A549 (cell line): ENCODE results near the gene GLT6D1. TPM values are rescaled to one million over a fixed set of nuclear protein-coding genes. Genes with fewer than 3 reads are reported as not detected.
A peak's percentile ranks its signal among the peaks of the same experiment; 100 is the strongest.
"Not testable (repeated sequence)": the region's sequence is repeated elsewhere in the genome, so short reads cannot be mapped to it uniquely, and the experiment has no call there.

Experiments
- ATAC-seq, 2 experiments: fragments of 200-7000 bp in 1 of 2; fragments of >200 bp in 1 of 2; cut with Nextera tagmentation in 1 of 2; cut with Tn5 transposase in 1 of 2; 3 replicates each; pipeline versions ENCODE4 v1.8.0 to v1.9.1; 2018 to 2020; ENCODE audit warnings: mild to moderate bottlenecking in 1 of 2, moderate library complexity in 1 of 2
- CTCF ChIA-PET: fragments of 300-600 bp; sonication (Branson Sonifier 250); formaldehyde crosslinking; extraction: SDS; loops from one replicate; lab custom pipeline; 2021; ENCODE audit warnings: antibody characterized with exemption, inconsistent platforms; lab: Yijun Ruan, JAX
- POLR2A ChIA-PET: fragments of 350-600 bp; formaldehyde crosslinking; extraction: SDS; loops from one replicate; lab custom pipeline; 2021; ENCODE audit warnings: antibody characterized with exemption, inconsistent platforms; lab: Yijun Ruan, JAX
- DNase-seq, 2 experiments: peaks; one replicate each; pipeline versions ENCODE4 v3.0.0 to v3.0.0-alpha.2; 2011 to 2016; ENCODE audit warnings: low read depth in 1 of 2, low spot score in 1 of 2
- FAIRE-seq: peaks from 2 replicates; lab custom pipeline; 2011; peaks lifted over from hg19 to GRCh38; lab: Jason Lieb, UNC
- H3K27ac ChIP-seq, 2 experiments: fragments of >200 bp; sonication (Bioruptor Twin); formaldehyde crosslinking; 3 replicates each; pipeline ENCODE4 v1.5.1; 2016 to 2017
- H3K4me1 ChIP-seq: fragments of >200 bp; sonication (Bioruptor Twin); formaldehyde crosslinking; 3 replicates; pipeline ENCODE4 v1.6.1; 2016
- H3K4me2 ChIP-seq: fragments of >200 bp; sonication (Bioruptor Twin); formaldehyde crosslinking; 3 replicates; pipeline ENCODE4 v1.6.1; 2016
- H3K4me3 ChIP-seq: fragments of >200 bp; sonication (Bioruptor Twin); formaldehyde crosslinking; 3 replicates; pipeline ENCODE4 v1.5.1; 2016
- H3K9me3 ChIP-seq: fragments of >200 bp; sonication (Bioruptor Twin); formaldehyde crosslinking; 3 replicates; pipeline ENCODE4 v1.6.1; 2016
- BHLHE40 ChIP-seq: IDR thresholded peaks from 2 replicates; pipeline ENCODE4 v1.6.1; 2012; ENCODE audit warnings: low read depth, low read length, inconsistent platforms
- CBX8 ChIP-seq: fragments of 200-600 bp; sonication (generic); IDR thresholded peaks from 2 replicates; pipeline ENCODE4 v1.6.1; 2016
- CHD4 ChIP-seq: fragments of 200-600 bp; sonication (generic); IDR thresholded peaks from 2 replicates; pipeline ENCODE4 v1.6.1; 2016; ENCODE audit warnings: antibody characterized with exemption, mild to moderate bottlenecking, borderline replicate concordance
- FOSB ChIP-seq: fragments of 250-450 bp; sonication (Bioruptor Pico); IDR thresholded peaks from 2 replicates; pipeline ENCODE4 v1.5.0; 2020; ENCODE audit warnings: mild to moderate bottlenecking, moderate library complexity
- HDAC2 ChIP-seq: fragments of 200-600 bp; sonication (generic); IDR thresholded peaks from 2 replicates; pipeline ENCODE4 v1.6.1; 2016
- HEYL ChIP-seq: fragments of 250-450 bp; sonication (Bioruptor Pico); IDR thresholded peaks from 2 replicates; pipeline ENCODE4 v1.8.0; 2021; ENCODE audit warnings: mild to moderate bottlenecking, moderate library complexity
- HOXB13 ChIP-seq: fragments of 250-450 bp; sonication (Bioruptor Pico); IDR thresholded peaks from 2 replicates; pipeline ENCODE4 v1.5.0; 2020; ENCODE audit warnings: low read depth, mild to moderate bottlenecking, moderate library complexity
- KDM5A ChIP-seq: fragments of 200-600 bp; sonication (generic); IDR thresholded peaks from 2 replicates; pipeline ENCODE4 v1.6.1; 2016; ENCODE audit warnings: antibody characterized with exemption, mild to moderate bottlenecking
- MAFK ChIP-seq: fragments of 450-650 bp; IDR thresholded peaks from 2 replicates; pipeline ENCODE4 v1.6.1; 2014; ENCODE audit not compliant: partially characterized antibody
- MAZ ChIP-seq: fragments of 150-350 bp; IDR thresholded peaks from 2 replicates; pipeline ENCODE4 v1.6.1; 2014; ENCODE audit warnings: antibody characterized with exemption, low read depth, low read length, borderline replicate concordance
- NFE2L2 ChIP-seq: fragments of 150-350 bp; conservative IDR thresholded peaks from 2 replicates; pipeline ENCODE4 v1.6.1; 2014; ENCODE audit warnings: low read length
- NPAS2 ChIP-seq: fragments of 250-450 bp; sonication (Bioruptor Pico); IDR thresholded peaks from 2 replicates; pipeline ENCODE4 v1.8.0; 2022; ENCODE audit warnings: mild to moderate bottlenecking, moderate library complexity, borderline replicate concordance
- RCOR1 ChIP-seq: fragments of 150-350 bp; IDR thresholded peaks from 2 replicates; pipeline ENCODE4 v1.6.1; 2014; ENCODE audit warnings: antibody characterized with exemption, low read length, low read depth
- SMC3 ChIP-seq: fragments of >200 bp; sonication (Bioruptor Twin); formaldehyde crosslinking; IDR thresholded peaks from 3 replicates; pipeline ENCODE4 v1.6.1; 2018; ENCODE audit warnings: inconsistent platforms
- ZNF302 ChIP-seq: fragments of 250-450 bp; sonication (Bioruptor Pico); IDR thresholded peaks from 2 replicates; pipeline ENCODE4 v1.9.0; 2021; ENCODE audit warnings: inconsistent platforms, mild to moderate bottlenecking, moderate library complexity
- WGBS: methylation state at CpG from one replicate; pipeline ENCODE4 v1.1.6; 2017; ENCODE audit errors: missing lambda C conversion rate; 5-methylcytosine and 5-hydroxymethylcytosine counted together
- polyA plus RNA-seq, 4 experiments: library from polyadenylated mRNA; depleted of rRNA in 3 of 4; stranded (reverse); fragments of >200 nt; fragmentation: RNase III in 1 of 4; extraction: RNeasy Plus Mini Kit Qiagen cat#74134 plus additional on column Dnase treatment in 1 of 4; gene quantifications; 2 replicates in 3 of 4; 3 replicates in 1 of 4; pipeline ENCODE4 v1.2.3, GENCODE V29; 2011 to 2017
- TF ChIP-seq, protein P1 (sequence below): IDR thresholded peaks from 2 replicates; pipeline ENCODE4 v1.6.1; 2012
- TF ChIP-seq, protein P2 (sequence below): fragments of 200-600 bp; sonication (generic); IDR thresholded peaks from 2 replicates; pipeline ENCODE4 v1.6.1; 2016; ENCODE audit warnings: antibody characterized with exemption, mild to moderate bottlenecking, moderate library complexity
- TF ChIP-seq, protein P3 (sequence below): fragments of >200 bp; sonication (Bioruptor Twin); formaldehyde crosslinking; IDR thresholded peaks from 3 replicates; pipeline ENCODE4 v1.5.1; 2016
- TF ChIP-seq, protein P4 (sequence below): fragments of 250-450 bp; sonication (Bioruptor Pico); IDR thresholded peaks from 2 replicates; pipeline ENCODE4 v1.5.0; 2021; ENCODE audit warnings: mild to moderate bottlenecking, moderate library complexity, borderline replicate concordance

Gene GLT6D1
- polyA plus RNA-seq, 2 of the 4 experiments (the other 2 are of a cell fraction): not detected

DNA sequence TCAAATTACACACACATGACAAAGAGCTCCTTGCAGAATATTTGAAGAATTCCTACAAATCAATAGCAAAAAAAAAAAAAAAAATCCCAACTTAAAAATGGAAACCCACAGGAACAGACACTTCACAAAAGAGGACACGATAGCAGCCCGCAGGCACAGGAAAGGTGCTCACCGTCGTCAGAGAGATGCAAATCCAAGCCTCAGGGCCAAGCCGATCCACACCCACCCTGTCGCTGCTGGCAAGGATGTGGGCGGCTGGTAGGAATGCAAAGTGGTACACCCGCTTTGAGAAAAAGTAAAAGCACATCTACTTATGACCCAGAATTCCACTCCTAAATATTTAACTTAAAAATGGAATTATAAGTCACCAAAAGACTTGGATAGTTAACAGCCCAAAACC, 34.6 kb upstream of the GLT6D1 start:
- Histone ChIP-seq H3K4me3 (no peak overlapping the region), H3K4me2 (no peak overlapping the region), H3K4me1 (no peaks in the 10 kb centered on the region), H3K9me3 (no peaks in the 10 kb centered on the region), H3K27ac (no peak overlapping the region)
- FAIRE-seq (no peak), ATAC-seq (no peak), DNase-seq (no peak)
- POLR2A ChIA-PET: no interaction called here
- CTCF ChIA-PET: interaction anchor here (0.6 to 1.0 kb wide), 3 partner anchors 22 to 176 kb away, joined by 3 read pairs; no protein-coding TSS in a partner anchor
- 62% methylated on average over 8 of the region's 8 CpGs for WGBS
- no peak for TF ChIP-seq SMC3
- TF ChIP-seq, all 56 proteins: peak for 0

DNA sequence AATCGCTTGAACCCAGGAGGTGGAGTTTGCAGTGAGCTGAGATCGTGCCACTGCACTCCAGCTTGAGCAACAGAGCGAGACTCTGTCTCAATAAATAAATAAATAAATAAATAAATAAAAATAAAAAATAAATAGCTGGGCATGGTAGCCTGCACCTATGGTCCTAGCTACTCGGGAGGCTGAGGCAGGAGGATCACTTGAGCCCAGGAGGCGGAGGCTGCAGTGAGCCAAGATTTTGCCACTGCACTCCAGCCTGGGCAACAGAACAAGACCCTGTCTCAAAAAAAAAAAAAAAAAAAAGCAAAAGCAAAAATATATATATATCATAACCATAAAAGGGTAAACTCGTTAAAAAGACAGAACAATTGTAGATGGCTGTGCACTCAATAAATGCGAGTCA, 33.4 kb upstream of the GLT6D1 start:
- 19% methylated on average over 7 of the region's 7 CpGs for WGBS
- H3K27ac ChIP-seq, ATAC-seq, H3K9me3 ChIP-seq, H3K4me1 ChIP-seq, H3K4me2 ChIP-seq, FAIRE-seq, H3K4me3 ChIP-seq, DNase-seq, POLR2A ChIA-PET: not testable (repeated sequence)
- CTCF ChIA-PET: interaction anchor here (1.0 to 1.4 kb wide), 2 partner anchors 23 to 28 kb away, joined by 3 read pairs; no protein-coding TSS in a partner anchor

DNA sequence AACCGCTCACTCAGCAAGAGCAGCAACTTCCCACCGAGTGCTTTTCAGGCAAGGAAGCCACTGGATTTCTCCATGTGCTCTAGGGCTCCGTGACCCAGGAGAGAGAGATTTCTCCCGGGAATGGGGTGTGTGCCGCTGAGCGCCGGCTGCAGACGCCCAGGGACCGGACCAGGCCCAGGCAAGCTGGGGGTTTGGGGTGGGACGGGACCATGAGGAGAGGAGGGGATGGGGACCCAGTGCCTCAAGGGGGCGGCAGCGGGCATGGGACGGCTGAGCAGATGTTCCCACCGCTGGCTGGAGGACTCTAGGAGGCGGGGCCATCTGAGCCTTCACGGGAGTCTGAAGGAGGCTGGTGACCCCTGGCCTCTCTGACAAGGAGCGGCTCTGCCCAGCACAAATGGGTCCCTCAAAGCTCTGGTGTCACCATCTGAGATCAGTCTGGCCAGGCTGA, 32.3 kb upstream of the GLT6D1 start:
- no peaks in the 10 kb centered on the region for H3K4me1 ChIP-seq
- TF ChIP-seq RCOR1: no peak
- peak; percentile 36 for TF ChIP-seq MAFK
- TF ChIP-seq, all 56 proteins: peak for 1
- DNase-seq (no peak), ATAC-seq (peak; percentile 63 to 82; a peak in 5 of 6 replicates), FAIRE-seq (no peak)
- Histone ChIP-seq H3K27ac (no peak overlapping the region), H3K4me2 (peak overlapping the region; percentile 38; the same call in 1 of the 3 replicates), H3K9me3 (no peaks in the 10 kb centered on the region), H3K4me3 (no peak overlapping the region)
- WGBS: 53% methylated on average over 3 of the region's 17 CpGs
- POLR2A ChIA-PET: no interaction called here
- CTCF ChIA-PET: interaction anchor here (0.8 to 1.4 kb wide), 2 partner anchors 30 to 35 kb away, joined by 3 read pairs; no protein-coding TSS in a partner anchor

DNA sequence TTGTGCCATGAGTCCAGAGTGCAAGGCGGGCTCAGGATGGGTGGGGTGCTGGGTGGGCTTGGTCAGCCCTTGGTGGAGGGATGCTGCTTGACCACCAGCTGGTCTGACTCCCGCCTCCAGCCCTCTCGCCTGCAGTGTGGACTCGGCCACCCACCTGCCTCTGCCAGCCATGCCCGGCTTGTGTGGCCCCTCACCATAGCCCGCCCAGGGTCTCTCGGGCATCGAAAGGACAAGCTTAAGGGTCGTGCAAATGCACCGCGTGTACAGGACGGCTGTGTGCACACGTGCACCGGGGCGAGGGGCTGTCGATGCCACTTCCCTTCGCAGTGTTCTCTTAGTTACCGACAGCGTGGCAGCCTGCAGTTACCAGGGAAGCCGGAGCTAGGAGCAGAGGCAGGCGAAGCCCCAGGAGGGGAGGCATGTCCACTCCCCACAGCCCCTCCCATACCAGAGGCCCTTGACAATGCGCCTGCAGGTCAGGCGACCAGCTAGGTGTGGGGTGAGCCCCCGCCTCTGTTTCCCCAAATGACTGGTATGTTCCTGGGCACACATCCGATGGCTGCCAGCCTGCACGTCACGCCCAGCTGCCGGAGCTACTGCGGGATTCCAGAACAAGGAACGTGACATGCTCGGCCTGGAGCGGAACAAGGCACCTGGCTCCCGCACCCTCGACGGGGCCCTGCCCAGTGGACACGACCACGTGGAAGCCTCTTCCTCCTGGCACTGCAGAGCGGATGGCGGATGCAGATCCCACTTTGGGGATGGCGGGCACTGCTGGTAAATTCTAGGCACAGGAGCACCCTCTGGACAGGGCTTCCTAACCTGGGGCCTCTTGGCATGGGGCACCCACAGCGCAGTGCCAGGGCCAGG, 31.6 kb upstream of the GLT6D1 start:
- Histone ChIP-seq H3K4me1 (no peaks in the 10 kb centered on the region), H3K27ac (no peak overlapping the region), H3K4me3 (no peak overlapping the region), H3K4me2 (no peak overlapping the region), H3K9me3 (no peaks in the 10 kb centered on the region)
- ChIA-PET CTCF (interaction anchor here (0.8 to 1.4 kb wide), 2 partner anchors 9 to 36 kb away, joined by 3 read pairs; no protein-coding TSS in a partner anchor), POLR2A (no interaction called here)
- WGBS: 32% methylated on average over 20 of the region's 41 CpGs
- DNase-seq (no peak), FAIRE-seq (no peak), ATAC-seq (peak in 1 of 2 experiments; percentile 37; a peak in 3 of 6 replicates)
- TF ChIP-seq, protein P1, sequence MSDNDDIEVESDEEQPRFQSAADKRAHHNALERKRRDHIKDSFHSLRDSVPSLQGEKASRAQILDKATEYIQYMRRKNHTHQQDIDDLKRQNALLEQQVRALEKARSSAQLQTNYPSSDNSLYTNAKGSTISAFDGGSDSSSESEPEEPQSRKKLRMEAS: no peak
- TF ChIP-seq BHLHE40 (no peak), MAZ (no peak), HDAC2 (no peak), HOXB13 (CRISPR knock-in tag) (no peak), CBX8 (no peak), NPAS2 (CRISPR knock-in tag) (no peak), FOSB (CRISPR knock-in tag) (no peak), HEYL (CRISPR knock-in tag) (no peak), CHD4 (no peak), KDM5A (no peak), NFE2L2 (no peak), ZNF302 (CRISPR knock-in tag) (no peak)
- TF ChIP-seq, protein P2, sequence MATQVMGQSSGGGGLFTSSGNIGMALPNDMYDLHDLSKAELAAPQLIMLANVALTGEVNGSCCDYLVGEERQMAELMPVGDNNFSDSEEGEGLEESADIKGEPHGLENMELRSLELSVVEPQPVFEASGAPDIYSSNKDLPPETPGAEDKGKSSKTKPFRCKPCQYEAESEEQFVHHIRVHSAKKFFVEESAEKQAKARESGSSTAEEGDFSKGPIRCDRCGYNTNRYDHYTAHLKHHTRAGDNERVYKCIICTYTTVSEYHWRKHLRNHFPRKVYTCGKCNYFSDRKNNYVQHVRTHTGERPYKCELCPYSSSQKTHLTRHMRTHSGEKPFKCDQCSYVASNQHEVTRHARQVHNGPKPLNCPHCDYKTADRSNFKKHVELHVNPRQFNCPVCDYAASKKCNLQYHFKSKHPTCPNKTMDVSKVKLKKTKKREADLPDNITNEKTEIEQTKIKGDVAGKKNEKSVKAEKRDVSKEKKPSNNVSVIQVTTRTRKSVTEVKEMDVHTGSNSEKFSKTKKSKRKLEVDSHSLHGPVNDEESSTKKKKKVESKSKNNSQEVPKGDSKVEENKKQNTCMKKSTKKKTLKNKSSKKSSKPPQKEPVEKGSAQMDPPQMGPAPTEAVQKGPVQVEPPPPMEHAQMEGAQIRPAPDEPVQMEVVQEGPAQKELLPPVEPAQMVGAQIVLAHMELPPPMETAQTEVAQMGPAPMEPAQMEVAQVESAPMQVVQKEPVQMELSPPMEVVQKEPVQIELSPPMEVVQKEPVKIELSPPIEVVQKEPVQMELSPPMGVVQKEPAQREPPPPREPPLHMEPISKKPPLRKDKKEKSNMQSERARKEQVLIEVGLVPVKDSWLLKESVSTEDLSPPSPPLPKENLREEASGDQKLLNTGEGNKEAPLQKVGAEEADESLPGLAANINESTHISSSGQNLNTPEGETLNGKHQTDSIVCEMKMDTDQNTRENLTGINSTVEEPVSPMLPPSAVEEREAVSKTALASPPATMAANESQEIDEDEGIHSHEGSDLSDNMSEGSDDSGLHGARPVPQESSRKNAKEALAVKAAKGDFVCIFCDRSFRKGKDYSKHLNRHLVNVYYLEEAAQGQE: no peak
- TF ChIP-seq, protein P3, sequence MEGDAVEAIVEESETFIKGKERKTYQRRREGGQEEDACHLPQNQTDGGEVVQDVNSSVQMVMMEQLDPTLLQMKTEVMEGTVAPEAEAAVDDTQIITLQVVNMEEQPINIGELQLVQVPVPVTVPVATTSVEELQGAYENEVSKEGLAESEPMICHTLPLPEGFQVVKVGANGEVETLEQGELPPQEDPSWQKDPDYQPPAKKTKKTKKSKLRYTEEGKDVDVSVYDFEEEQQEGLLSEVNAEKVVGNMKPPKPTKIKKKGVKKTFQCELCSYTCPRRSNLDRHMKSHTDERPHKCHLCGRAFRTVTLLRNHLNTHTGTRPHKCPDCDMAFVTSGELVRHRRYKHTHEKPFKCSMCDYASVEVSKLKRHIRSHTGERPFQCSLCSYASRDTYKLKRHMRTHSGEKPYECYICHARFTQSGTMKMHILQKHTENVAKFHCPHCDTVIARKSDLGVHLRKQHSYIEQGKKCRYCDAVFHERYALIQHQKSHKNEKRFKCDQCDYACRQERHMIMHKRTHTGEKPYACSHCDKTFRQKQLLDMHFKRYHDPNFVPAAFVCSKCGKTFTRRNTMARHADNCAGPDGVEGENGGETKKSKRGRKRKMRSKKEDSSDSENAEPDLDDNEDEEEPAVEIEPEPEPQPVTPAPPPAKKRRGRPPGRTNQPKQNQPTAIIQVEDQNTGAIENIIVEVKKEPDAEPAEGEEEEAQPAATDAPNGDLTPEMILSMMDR: no peak
- TF ChIP-seq, protein P4, sequence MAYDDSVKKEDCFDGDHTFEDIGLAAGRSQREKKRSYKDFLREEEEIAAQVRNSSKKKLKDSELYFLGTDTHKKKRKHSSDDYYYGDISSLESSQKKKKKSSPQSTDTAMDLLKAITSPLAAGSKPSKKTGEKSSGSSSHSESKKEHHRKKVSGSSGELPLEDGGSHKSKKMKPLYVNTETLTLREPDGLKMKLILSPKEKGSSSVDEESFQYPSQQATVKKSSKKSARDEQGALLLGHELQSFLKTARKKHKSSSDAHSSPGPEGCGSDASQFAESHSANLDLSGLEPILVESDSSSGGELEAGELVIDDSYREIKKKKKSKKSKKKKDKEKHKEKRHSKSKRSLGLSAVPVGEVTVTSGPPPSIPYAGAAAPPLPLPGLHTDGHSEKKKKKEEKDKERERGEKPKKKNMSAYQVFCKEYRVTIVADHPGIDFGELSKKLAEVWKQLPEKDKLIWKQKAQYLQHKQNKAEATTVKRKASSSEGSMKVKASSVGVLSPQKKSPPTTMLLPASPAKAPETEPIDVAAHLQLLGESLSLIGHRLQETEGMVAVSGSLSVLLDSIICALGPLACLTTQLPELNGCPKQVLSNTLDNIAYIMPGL (CRISPR knock-in tag): no peak
